GM21367 (cell line): ENCODE data around the gene OR2H1.

Experiments used
- ATAC-seq: cut with Tn5 transposase; IDR thresholded peaks from one replicate; pipeline ENCODE4 v1.9.1; 2021; ENCODE audit not compliant: unreplicated experiment

OR2H1 gene

GRCh38 chr6:29483186-29483585, 26.2 kb downstream of the OR2H1 start:
- ATAC-seq, result no peak

- ATAC-seq, result no peak
These were observed 26.8 kb downstream of the OR2H1 start for GRCh38 chr6:29483735-29484134.

- no peak for ATAC-seq
These were observed 29.6 kb downstream of the OR2H1 start for GRCh38 chr6:29486577-29486976.

GRCh38 chr6:29487131-29487530, 30.2 kb downstream of the OR2H1 start:
- no peak for ATAC-seq

- ATAC-seq, result no peak
These were observed 30.7 kb downstream of the OR2H1 start, which contains the start of gene MAS1L for GRCh38 chr6:29487660-29488059. TSS of gene MAS1L (minus strand) at chr6:29487956. CDS start at chr6:29487902, 54 bp downstream.

- no peak for ATAC-seq
These were observed 31.9 kb downstream of the OR2H1 start for GRCh38 chr6:29488874-29489273.

GRCh38 chr6:29489286-29489685, 32.3 kb downstream of the OR2H1 start:
- no peak for ATAC-seq

GRCh38 chr6:29490055-29490454, 33.1 kb downstream of the OR2H1 start:
- ATAC-seq, result no peak

- no peak for ATAC-seq
These were observed 33.6 kb downstream of the OR2H1 start for GRCh38 chr6:29490552-29490951.

- ATAC-seq, result no peak
These were observed 34.6 kb downstream of the OR2H1 start for GRCh38 chr6:29491574-29491973.

- no peak for ATAC-seq
These were observed 36.3 kb downstream of the OR2H1 start for GRCh38 chr6:29493261-29493660.

GRCh38 chr6:29494131-29494530, 37.2 kb downstream of the OR2H1 start:
- ATAC-seq, result no peak

- no peak for ATAC-seq
These were observed 38.6 kb downstream of the OR2H1 start for GRCh38 chr6:29495571-29495970.

GRCh38 chr6:29496961-29497360, 40.0 kb downstream of the OR2H1 start:
- ATAC-seq, result no peak

- no peak for ATAC-seq
These were observed 42.7 kb downstream of the OR2H1 start for GRCh38 chr6:29499704-29500103.

GRCh38 chr6:29500594-29500993, 43.6 kb downstream of the OR2H1 start:
- ATAC-seq, result no peak

GRCh38 chr6:29501106-29501505, 44.2 kb downstream of the OR2H1 start:
- ATAC-seq, result no peak

GRCh38 chr6:29502181-29502580, 45.2 kb downstream of the OR2H1 start:
- ATAC-seq, result no peak

- no peak for ATAC-seq
These were observed 45.6 kb downstream of the OR2H1 start for GRCh38 chr6:29502597-29502996.

- ATAC-seq, result no peak
These were observed 48.0 kb downstream of the OR2H1 start for GRCh38 chr6:29504961-29505360.

GRCh38 chr6:29505808-29506207, 48.9 kb downstream of the OR2H1 start:
- ATAC-seq, result no peak

GRCh38 chr6:29506446-29507067, 49.6 kb downstream of the OR2H1 start:
- no peak for ATAC-seq

- ATAC-seq, result no peak
These were observed 50.4 kb downstream of the OR2H1 start for GRCh38 chr6:29507319-29507718.
